ENCODE measurements around the gene SHISA5.

The SHISA5 gene

DNA sequence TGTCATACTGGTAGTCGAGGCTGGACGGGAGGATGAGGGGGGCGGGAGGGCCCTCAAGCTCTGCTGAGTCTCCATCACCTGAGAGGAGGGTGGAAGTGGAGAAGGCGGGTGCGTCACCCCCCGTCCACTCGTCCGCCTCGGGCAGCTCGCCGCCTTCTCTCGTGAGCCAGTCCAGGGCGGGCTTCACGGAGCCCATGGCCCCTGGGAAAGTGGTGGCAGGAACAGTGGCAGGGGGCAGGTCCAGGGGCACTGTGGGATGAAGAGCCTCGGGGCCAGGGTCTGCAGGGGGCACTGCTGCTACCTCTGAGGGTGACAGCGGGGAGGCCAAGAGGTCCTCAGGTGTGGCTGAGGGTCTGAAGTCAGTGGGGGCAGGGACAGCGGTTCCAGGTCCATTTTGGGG is 84.4 kb downstream of the SHISA5 start:
- in situ Hi-C loops (cut with HindIII; ENCODE audit: low sequenced_read_pairs), result no loop called here

DNA sequence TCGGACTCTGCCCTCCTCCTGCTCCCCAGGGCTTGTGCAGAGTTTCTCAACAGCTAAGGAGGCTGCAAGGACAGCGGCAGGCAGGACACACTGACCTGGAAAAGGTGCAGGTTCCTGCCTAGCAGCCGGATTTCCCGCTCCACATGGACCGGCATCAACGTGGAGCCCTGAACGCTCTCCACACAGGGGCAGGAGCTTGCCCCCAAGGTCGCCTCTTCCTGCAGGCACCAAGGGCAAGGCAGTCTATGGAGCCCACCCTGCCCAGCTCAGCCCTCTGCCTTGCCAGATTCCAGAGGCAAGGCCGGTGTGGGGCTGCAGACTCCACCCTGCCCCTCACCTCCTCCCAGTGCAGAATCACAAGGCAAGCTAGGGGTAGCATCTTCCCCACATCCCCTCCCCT is 84.8 kb downstream of the SHISA5 start:
- in situ Hi-C loops (cut with HindIII; ENCODE audit: low sequenced_read_pairs), result no loop called here

DNA sequence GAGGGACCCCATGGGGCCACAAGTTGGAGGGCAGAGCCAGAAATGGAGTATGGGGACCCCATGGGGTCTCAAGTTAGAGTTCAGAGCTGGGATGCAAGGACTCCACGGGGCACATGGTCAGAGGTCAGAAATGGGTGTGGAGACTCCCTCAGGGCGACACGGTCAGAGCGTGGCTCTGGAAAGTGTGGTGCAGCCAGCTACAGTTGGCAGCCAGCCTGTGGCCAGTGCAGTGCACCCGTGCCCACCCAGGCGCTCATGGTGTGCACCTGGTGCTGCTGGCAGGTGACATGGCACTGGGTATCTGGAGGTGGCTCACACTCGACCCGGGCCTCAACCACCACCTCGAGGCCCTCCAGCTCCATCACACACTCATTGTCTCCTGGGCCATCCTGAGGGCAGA is 85.3 kb downstream of the SHISA5 start:
- in situ Hi-C loops (cut with HindIII; ENCODE audit: low sequenced_read_pairs), result no loop called here

DNA sequence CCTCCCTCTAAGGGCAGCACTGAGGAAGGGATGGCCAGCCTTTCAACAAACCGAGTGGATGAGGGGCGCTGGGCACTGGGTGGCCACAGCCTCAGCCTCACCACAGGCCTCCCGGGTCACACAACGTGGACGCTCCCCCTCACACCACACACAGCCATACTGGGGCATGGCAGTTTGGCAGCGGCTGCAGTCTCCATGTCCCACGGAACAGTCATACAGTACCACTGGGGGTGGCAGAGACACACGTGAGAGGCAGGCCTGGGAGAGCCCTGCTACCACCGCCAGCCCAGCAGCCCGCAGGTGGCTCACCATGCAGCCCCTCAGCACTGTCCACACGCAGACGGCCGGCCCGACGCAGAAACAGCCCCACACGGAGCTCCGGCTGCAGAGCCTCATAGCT is 85.8 kb downstream of the SHISA5 start:
- in situ Hi-C loops (cut with HindIII; ENCODE audit: low sequenced_read_pairs), result no loop called here

Data from DLD1 (cell line).